Ovary (tissue), 3 donors: ENCODE results near the gene FBXL13.

Source experiments
- EP300 ChIP-seq: sonication (generic); formaldehyde crosslinking; IDR thresholded peaks from one replicate; pipeline ENCODE4 v1.6.1; 2017; ENCODE audit warnings: antibody characterized with exemption
- POLR2A ChIP-seq: fragments of 450-650 bp; IDR thresholded peaks from one replicate; pipeline ENCODE4 v1.6.1; 2017; ENCODE audit warnings: antibody characterized with exemption, mild to moderate bottlenecking, moderate library complexity
- TF ChIP-seq, protein P1 (sequence below), 3 donors: fragments of 450-650 bp in 2 of 3; fragments of 200-600 bp in 1 of 3; IDR thresholded peaks; one replicate each; pipeline versions ENCODE4 v1.5.1 to v1.8.0; 2016 to 2022; ENCODE audit warnings: antibody characterized with exemption in 3 of 3, mild to moderate bottlenecking in 1 of 3
- donor health status: DM: no; HTN: no; CAD: no.

DNA sequence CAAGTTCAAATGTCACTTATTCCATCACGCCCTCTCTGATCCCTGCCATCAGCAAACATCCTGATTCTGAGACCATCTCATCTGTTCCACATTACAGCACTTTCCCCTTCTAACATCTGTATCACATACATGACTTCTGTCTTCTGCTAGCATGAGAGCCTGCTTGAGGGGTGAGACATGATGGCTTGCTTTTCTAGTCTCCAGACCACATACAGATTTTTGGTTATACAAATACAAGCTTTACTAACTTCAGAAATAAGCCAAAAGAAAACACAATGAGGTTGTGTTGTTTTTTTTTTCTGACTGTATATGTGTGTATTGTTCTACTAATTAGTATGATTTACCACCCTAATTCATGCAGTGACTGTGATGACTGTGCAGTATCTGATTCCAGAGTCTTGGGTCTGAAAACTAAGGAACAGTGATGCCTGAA lies 40.0 kb upstream of the FBXL13 start:
- TF ChIP-seq, protein P1, sequence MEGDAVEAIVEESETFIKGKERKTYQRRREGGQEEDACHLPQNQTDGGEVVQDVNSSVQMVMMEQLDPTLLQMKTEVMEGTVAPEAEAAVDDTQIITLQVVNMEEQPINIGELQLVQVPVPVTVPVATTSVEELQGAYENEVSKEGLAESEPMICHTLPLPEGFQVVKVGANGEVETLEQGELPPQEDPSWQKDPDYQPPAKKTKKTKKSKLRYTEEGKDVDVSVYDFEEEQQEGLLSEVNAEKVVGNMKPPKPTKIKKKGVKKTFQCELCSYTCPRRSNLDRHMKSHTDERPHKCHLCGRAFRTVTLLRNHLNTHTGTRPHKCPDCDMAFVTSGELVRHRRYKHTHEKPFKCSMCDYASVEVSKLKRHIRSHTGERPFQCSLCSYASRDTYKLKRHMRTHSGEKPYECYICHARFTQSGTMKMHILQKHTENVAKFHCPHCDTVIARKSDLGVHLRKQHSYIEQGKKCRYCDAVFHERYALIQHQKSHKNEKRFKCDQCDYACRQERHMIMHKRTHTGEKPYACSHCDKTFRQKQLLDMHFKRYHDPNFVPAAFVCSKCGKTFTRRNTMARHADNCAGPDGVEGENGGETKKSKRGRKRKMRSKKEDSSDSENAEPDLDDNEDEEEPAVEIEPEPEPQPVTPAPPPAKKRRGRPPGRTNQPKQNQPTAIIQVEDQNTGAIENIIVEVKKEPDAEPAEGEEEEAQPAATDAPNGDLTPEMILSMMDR (IDR thresholded peaks at IDR 0.05): no peak
- TF ChIP-seq POLR2A (no peak), EP300 (no peak)
